NCI-H187 (cell line): ENCODE results near the gene ACBD6.
"Not testable (repeated sequence)": the region's sequence is repeated elsewhere in the genome, so short reads cannot be mapped to it uniquely, and the experiment has no call there.

ENCODE experiments used
- DNase-seq, 2 experiments: peaks; one replicate each; lab custom pipeline; 2025; lab: John Stamatoyannopoulos, UW

Gene ACBD6, protein sequence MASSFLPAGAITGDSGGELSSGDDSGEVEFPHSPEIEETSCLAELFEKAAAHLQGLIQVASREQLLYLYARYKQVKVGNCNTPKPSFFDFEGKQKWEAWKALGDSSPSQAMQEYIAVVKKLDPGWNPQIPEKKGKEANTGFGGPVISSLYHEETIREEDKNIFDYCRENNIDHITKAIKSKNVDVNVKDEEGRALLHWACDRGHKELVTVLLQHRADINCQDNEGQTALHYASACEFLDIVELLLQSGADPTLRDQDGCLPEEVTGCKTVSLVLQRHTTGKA

GRCh38 chr1:180502361-180503279, at the start of gene ACBD6:
TSS of gene ACBD6 (minus strand) at chr1:180502577. CDS start at chr1:180502266, 311 bp downstream.
- DNase-seq, result peak; percentile 95

- no peak for DNase-seq
Observed at GRCh38 chr1:180551997-180552396, 49.6 kb upstream of the ACBD6 start.

DNA sequence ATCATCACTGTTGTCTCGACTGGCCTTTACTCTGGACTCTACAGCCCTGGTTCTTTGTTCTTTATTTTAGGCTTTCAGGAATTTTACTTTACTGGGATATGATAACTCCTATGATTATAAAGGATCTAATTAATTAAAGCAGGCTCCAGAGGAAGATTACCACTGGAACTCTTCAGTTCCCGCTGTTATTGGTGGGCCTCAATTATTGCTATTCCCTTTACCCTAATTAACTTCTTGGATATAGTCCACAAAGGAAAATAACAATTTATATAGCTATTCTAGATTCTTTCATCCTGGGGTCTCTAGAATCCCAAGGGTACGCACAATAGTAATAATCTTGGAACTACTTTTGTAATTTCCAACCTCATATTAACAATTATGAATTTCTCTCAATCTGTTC, 47.9 kb upstream of the ACBD6 start:
- DNase-seq, result no peak

DNA sequence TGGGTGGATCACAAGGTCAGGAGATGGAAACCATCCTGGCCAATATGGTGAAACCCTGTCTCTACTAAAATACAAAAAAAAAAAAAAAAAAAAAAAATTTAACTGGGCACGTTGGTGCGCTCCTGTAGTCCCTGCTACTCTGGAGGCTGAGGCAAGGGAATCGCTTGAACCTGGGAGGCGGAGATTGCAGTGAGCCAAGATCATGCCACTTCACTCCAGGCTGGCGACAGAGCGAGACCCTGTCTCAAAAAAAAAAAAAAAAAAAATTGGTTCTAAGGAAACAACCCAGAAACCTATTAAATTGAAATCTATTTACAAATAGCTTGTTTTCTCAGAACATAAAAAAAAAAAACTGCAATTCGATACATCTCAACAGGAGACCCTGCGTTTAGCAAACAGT, 47.4 kb upstream of the ACBD6 start:
- DNase-seq, result not testable (repeated sequence)

DNA sequence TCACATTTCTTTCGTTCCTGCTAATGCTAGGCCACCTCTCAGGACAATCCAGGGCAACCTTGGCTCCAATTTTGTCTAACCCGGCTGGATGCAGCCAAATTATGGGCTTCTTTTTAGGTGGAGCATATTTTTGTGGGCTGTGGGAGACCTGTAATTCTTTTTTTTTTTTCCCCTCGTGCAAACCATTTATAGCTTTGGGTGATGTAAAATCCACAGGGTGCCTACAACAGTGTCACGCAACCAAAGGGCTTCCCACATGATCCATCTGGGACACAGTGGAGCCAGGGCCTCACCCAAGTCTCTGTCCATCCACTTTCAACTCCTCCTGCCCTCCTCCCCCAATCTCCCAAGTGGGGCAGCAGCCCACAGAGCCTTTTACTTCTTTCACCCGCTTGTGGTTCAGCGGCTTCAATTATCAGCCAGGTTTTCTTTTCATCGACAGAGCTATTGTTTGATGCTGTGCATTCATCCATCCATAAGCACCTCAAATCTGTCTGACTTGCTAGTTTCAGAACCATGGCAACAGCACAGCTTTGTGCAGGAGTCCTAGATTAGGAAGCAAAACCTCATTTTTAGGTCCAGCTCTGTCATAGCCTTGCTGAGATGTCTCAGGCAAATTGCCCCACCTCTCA, 46.4 kb upstream of the ACBD6 start:
- peak; percentile 63 to 76 for DNase-seq

GRCh38 chr1:180545991-180546390, 43.6 kb upstream of the ACBD6 start:
- DNase-seq, result no peak

GRCh38 chr1:180544050-180544449, 41.7 kb upstream of the ACBD6 start:
- DNase-seq, result no peak

GRCh38 chr1:180542838-180543145, 40.4 kb upstream of the ACBD6 start:
- no peak for DNase-seq

- DNase-seq, result no peak
Observed at GRCh38 chr1:180542113-180542837, 39.9 kb upstream of the ACBD6 start.

DNA sequence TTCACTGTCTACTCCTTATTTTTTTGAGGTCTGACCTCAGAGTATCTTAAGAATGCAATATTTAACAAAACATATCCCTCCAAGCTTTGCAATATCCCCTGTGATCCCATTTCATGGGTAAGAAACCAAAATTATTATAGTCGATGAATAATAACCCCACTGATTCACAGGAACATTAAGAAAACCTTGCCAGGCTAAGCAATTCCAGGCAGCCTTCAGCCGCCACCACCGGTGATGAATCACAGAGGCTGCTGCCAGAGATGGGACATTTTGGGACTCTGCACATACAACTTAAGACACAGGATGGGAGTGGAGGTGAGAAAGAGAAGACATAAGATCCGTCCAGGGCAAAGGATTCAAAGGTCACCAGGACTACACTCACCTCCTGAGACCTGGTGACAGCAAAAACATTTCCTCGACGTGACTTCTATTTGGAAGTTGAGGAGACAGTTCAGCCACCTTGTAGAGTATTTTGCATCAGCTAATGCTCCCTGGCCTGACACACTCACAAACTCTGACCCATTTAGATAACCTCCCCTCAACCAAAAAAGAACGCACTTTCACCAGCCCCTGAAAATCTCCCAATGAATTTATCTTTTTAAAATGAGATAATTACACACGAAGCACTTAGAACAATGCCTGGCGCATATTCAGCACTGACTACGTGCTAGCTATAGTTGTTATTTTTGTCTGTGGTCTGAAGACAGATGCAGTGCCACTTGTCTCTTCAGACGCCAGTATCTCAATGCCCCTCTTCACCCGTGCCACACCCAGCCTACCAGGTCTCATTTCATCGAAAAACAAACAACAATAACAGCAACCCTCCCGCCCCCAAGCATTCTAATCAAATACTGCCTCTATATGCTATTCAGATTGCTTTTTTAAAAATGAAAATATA, 38.6 kb upstream of the ACBD6 start:
- DNase-seq, result peak in 1 of 2 experiments; percentile 65

DNA sequence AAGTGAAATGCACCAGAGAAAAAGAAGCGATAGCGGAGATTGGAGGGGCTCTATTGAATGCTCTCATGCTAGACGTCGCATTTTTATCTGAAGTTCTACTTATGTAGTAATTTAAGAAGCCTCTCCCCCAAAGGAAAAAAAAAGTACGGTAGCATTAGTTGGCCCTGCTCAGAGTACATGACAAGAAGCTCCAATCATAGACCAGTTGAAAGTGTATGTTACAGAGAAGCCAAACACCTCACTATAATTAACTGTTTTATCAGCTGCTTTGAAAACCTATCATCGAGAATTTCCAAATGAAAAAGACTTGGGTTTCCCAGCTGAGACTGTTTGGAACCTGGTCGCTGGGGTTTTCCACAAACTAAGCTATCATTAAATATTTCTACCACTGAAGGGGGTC, 36.8 kb upstream of the ACBD6 start:
- DNase-seq, result no peak

- DNase-seq, result no peak
Observed at GRCh38 chr1:180536821-180537372, 34.5 kb upstream of the ACBD6 start.

DNA sequence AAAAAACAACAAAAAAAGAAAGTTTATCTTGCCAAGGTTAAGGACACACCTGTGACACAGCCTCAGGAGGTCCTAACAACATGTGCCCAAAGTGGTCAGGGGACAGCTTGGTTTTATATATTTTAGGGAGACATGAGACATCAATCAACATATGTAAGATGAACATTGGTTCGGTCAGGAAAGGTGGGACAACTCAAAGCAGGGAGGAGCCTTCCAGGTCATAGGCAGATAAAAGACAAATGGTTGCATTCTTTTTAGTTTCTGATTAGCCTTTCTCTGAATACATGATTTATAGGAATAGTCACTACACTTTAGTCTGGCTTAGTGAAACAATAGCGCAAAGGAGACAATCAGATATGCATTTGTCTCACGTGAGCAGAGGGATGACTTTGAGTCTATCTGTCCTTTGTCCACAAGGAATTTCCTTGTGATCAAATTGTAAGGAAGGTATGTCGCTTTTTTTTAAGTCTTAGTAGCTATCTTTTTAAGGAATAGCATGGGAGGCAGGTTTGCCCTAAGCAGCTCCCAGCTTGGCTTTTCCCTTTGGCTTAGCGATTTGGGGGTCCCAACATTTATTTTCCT, 33.1 kb upstream of the ACBD6 start:
- no peak for DNase-seq

DNA sequence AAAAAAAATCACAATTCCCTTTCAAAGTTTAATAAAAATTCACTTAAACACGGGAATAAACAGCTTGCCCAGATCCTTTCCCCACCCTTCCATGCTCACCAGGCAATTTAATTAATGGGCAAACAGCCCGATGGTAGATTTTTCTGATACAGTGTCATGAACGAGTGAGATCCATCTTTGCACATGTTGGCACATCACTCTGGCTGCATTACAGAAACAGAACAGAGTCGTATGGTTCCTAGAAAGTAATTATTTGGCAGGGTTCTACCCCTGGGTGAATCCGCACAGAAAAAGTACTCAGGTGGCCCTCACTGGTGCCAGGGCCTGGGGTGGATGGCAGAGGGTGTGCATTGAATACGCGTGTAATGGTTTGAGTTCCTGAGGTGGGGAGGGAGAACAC, 31.8 kb upstream of the ACBD6 start:
- DNase-seq, result no peak

GRCh38 chr1:180533266-180533987, 31.1 kb upstream of the ACBD6 start:
- DNase-seq, result peak; percentile 87 to 90

DNA sequence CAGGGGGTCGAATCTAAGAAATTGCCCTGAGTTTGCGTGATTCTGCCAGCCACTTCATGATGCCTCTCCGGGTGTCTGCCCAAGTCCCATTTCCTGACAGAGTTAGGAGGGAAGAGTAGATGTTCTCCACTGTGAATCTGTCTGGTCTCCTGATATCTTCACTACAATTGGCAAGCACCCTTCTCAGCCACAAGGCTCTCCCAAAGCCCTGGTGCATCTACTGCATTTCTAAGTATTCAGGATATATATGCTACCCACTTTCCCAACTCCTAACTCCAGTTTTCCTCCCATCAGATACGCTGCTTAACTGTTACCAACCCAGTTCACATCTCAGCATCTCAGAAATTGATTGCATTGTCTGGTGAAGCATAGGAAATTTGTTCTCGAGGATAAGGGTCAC, 30.5 kb upstream of the ACBD6 start:
- no peak for DNase-seq

GRCh38 chr1:180530501-180530900, 28.1 kb upstream of the ACBD6 start:
- no peak for DNase-seq

GRCh38 chr1:180528868-180529470, 26.6 kb upstream of the ACBD6 start:
- no peak for DNase-seq

DNA sequence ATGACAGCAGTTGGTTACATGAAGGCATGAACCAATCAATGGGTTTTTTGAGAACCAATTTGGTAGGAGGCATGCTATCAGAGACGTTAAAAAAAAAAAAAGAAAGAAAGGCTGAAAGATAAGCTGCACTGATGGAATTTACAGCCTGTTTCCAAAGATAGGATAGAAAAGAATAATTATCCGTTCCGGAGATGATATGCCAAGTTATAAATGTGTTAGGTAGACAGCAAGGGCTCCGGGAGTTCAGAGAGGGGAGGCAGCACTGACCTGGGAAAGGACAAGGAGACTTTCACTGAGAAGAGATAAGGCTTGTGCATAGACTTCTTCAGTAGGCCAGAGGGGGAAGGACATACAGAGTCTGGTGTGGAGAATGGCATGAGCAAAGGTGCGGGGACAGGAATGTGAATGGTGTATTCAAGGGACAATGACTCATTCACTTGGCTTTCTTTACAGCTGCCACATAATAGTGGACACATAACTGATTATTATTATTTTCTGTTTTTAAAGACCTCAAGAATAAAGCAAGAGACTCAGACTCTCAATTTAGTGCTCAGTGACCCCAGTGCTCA, 24.8 kb upstream of the ACBD6 start:
- DNase-seq, result no peak
